Chondrocyte (in vitro differentiated cells): ENCODE results near the gene NES. TPM values are rescaled to one million over a fixed set of nuclear protein-coding genes. Genes with fewer than 3 reads are reported as not detected.

ENCODE experiments used
- DNase-seq: peaks from one replicate; pipeline ENCODE4 v3.0.0; 2021; ENCODE audit warnings: mixed read lengths, low spot score
- H3K27ac Mint-ChIP-seq: one replicate; pipeline ENCODE4 v1.8.0; 2021; ENCODE audit warnings: mild to moderate bottlenecking, moderate library complexity, mixed read lengths; ENCODE audit not compliant: unreplicated experiment
- H3K27me3 Mint-ChIP-seq: 2 replicates; pipeline ENCODE4 v1.8.0; 2021; ENCODE audit warnings: low read depth, mixed read lengths
- H3K36me3 Mint-ChIP-seq: 2 replicates; pipeline ENCODE4 v1.8.0; 2021; ENCODE audit warnings: low read depth, mixed read lengths
- H3K4me1 Mint-ChIP-seq: 2 replicates; pipeline ENCODE4 v1.8.0; 2021; ENCODE audit warnings: low read depth, mild to moderate bottlenecking, mixed read lengths
- H3K4me3 Mint-ChIP-seq: one replicate; pipeline ENCODE4 v1.8.0; 2021; ENCODE audit warnings: mild to moderate bottlenecking, moderate library complexity, mixed read lengths; ENCODE audit not compliant: unreplicated experiment
- H3K9me3 Mint-ChIP-seq: 2 replicates; pipeline ENCODE4 v1.8.0; 2021; ENCODE audit warnings: low read depth, mixed read lengths
- total RNA-seq: library from RNA; stranded (reverse); gene quantifications from 3 replicates; pipeline ENCODE4 v1.2.1, GENCODE V29; 2021
- TF ChIP-seq, protein P1 (sequence below): fragments of 200-600 bp; sonication (generic); IDR thresholded peaks from 2 replicates; pipeline ENCODE4 v1.5.0; 2021; ENCODE audit warnings: antibody characterized with exemption, mild to moderate bottlenecking, moderate library complexity

The NES gene
- total RNA-seq, 1 donor from 2014 or later: 6.0 TPM

DNA sequence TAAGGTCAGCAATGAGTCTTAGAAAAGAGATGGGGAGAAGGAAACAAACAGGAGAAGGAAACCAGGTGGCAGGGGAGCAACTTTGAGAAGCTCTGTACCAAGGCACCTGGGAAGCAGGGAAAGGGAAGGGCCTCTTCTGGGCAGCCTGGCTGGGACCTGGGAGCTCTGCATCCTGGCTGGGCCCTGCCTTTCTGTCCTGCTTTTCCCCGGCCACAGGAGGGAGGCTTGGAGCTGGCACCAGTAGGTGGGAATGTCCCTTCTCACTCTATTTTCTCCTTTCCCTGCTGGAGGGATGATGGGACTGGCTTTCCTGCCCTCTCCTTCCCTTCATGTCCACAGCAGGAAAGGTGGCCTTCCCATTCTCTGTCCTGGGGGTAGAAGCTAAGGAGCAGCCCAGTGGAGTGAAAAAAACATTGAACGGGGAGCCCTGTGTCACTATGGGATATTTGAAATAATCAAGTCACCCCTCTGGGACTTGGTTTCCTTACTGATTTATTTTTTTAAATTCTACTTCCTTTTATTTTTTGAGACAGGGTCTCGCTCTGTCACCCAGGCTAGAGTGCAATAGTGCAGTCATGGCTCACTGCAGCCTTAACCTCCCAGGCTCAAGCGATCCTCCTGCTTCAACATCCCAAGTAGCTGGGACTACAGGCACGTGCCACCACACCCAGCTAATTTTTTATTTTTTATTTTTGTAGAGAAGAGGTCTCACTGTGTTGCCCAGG is 5.1 kb upstream of the NES start:
- no peaks in the 10 kb centered on the region for H3K36me3 Mint-ChIP-seq
- peaks cover 11% of the 10 kb centered on the region for H3K4me1 Mint-ChIP-seq
- no peak overlapping the region for H3K27ac Mint-ChIP-seq
- peaks cover 33% of the 10 kb centered on the region for H3K27me3 Mint-ChIP-seq
- no peaks in the 10 kb centered on the region for H3K9me3 Mint-ChIP-seq
- TF ChIP-seq, protein P1, sequence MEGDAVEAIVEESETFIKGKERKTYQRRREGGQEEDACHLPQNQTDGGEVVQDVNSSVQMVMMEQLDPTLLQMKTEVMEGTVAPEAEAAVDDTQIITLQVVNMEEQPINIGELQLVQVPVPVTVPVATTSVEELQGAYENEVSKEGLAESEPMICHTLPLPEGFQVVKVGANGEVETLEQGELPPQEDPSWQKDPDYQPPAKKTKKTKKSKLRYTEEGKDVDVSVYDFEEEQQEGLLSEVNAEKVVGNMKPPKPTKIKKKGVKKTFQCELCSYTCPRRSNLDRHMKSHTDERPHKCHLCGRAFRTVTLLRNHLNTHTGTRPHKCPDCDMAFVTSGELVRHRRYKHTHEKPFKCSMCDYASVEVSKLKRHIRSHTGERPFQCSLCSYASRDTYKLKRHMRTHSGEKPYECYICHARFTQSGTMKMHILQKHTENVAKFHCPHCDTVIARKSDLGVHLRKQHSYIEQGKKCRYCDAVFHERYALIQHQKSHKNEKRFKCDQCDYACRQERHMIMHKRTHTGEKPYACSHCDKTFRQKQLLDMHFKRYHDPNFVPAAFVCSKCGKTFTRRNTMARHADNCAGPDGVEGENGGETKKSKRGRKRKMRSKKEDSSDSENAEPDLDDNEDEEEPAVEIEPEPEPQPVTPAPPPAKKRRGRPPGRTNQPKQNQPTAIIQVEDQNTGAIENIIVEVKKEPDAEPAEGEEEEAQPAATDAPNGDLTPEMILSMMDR: peak; percentile 35
- H3K4me3 Mint-ChIP-seq: no peak overlapping the region
- DNase-seq: no peak

DNA sequence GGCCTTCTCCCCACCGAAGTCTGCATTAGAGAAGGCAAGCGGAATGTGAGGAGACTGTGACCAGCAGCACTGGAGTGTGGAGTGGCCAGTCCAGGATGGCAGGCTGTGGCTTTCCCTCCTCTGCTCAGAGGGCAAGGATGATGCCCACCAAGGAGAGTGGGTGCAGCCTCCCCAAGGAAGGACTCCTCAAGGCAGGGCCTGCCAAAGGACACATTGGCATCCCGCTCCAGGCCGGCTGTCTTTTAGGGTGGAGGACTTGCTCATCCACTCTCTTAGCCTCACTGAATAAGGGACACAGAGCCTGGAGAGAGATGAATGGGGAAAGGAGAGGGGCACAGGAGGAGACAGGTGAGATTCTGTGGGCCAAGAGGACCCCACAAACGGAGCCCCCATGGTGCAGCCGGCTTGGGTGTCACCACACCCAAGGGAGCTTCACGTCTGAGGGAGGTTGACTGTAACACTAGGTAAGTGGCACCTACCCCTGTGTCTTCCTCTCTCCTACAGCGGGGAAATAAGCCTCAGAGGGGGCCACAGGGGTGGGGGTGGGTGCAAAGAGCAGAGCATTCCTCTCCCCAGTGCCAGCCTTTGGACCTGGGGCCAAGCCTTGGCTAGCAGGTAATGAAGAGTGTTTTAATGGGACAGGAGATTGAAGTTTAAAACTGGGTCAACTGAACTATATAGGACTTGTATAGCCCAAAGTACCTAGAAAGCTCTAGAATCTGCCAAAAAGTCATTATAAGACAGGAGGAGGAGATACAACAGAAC is 4.2 kb upstream of the NES start:
- peaks cover 15% of the 10 kb centered on the region for H3K4me1 Mint-ChIP-seq
- TF ChIP-seq, protein P1: no peak
- H3K9me3 Mint-ChIP-seq: no peaks in the 10 kb centered on the region
- H3K36me3 Mint-ChIP-seq: no peaks in the 10 kb centered on the region
- H3K27me3 Mint-ChIP-seq: peaks cover 33% of the 10 kb centered on the region
- DNase-seq: no peak
- H3K27ac Mint-ChIP-seq: no peak overlapping the region
- H3K4me3 Mint-ChIP-seq: no peak overlapping the region

DNA sequence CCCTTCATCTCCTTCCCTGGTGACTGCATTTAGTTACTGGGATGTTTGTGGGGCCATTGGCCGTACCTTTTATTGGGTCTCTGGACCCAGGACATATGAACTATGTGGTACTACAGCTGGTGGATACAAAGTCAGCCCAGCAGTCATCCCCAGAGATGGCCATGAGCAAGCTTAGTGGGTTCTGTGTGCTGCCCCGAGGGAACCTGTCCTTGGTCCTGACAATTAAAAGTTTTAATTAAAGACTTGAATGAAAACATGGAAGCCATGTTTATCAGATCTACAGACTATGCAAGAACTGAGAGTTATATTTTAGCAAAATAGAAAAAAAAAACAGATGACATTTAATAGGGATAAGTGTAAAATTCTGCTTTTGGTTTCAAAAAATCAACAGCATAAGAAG is 2.8 kb upstream of the NES start:
- H3K4me3 Mint-ChIP-seq: no peak overlapping the region

DNA sequence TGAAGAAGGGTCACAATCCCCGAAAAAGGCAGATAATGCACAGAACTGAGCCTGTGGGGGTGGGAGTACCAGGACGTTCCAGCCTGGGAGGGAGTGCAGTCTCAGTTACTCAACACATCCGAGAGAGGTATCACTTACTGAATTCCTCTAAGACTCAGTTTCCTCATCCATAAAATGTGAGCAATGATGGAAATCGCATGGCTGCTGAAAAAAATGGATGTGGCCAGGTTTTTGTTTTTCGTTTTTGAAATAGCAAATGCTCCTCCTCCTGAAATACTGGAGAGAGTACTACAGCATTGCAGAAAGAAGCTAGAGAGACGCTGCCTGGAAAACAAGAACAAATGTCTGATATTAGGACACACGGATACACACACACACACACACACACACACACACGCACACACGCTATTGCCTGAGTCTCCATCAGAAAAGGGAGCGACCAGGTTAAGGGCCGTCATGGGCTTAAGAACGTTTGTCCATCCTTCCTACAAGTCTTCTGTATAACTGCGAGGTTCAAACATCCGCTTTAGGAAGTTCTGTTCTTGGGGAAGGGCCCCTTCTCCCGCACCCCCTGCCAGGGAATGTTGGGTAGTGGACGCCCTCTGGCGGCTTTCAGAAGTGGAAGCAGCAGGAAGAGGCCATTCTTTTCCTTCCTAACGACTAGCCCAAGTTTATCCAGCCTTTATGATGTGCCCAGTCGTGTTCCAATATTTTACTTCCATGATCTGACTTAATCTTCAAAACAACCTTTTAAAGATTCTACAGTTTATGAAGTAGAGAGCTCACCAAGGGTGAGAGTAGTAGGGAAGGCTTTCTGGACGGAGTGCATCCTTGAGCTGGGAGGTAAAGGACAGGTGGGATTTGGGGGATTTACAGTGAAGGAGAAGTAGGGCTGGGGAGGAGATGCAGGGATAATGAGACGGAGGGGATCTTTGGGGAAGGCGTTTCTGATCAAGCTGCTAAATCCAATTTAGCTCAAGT is 699 bp upstream of the NES start:
- peaks cover 2% of the 10 kb centered on the region for H3K36me3 Mint-ChIP-seq
- TF ChIP-seq, protein P1: peak; percentile 93
- peak overlapping the region; percentile 64 for H3K4me3 Mint-ChIP-seq
- peak overlapping the region; percentile 62 for H3K27ac Mint-ChIP-seq
- DNase-seq: no peak
- H3K27me3 Mint-ChIP-seq: peaks cover 23% of the 10 kb centered on the region
- no peaks in the 10 kb centered on the region for H3K9me3 Mint-ChIP-seq
- peaks cover 25% of the 10 kb centered on the region for H3K4me1 Mint-ChIP-seq

More for the DNA sequence above, 2.8 kb upstream of the NES start:
- H3K27me3 Mint-ChIP-seq: peaks cover 33% of the 10 kb centered on the region
- TF ChIP-seq, protein P1: no peak
- no peaks in the 10 kb centered on the region for H3K36me3 Mint-ChIP-seq
- peaks cover 25% of the 10 kb centered on the region for H3K4me1 Mint-ChIP-seq
- no peak overlapping the region for H3K27ac Mint-ChIP-seq
- DNase-seq: no peak
- no peaks in the 10 kb centered on the region for H3K9me3 Mint-ChIP-seq
